Measurements from ENCODE around the gene COL18A1. TPM values are rescaled to one million over a fixed set of nuclear protein-coding genes. Genes with fewer than 3 reads are reported as not detected.

Gene COL18A1
- total RNA-seq, 1 experiment from 2014 or later: 55.9 TPM

DNA sequence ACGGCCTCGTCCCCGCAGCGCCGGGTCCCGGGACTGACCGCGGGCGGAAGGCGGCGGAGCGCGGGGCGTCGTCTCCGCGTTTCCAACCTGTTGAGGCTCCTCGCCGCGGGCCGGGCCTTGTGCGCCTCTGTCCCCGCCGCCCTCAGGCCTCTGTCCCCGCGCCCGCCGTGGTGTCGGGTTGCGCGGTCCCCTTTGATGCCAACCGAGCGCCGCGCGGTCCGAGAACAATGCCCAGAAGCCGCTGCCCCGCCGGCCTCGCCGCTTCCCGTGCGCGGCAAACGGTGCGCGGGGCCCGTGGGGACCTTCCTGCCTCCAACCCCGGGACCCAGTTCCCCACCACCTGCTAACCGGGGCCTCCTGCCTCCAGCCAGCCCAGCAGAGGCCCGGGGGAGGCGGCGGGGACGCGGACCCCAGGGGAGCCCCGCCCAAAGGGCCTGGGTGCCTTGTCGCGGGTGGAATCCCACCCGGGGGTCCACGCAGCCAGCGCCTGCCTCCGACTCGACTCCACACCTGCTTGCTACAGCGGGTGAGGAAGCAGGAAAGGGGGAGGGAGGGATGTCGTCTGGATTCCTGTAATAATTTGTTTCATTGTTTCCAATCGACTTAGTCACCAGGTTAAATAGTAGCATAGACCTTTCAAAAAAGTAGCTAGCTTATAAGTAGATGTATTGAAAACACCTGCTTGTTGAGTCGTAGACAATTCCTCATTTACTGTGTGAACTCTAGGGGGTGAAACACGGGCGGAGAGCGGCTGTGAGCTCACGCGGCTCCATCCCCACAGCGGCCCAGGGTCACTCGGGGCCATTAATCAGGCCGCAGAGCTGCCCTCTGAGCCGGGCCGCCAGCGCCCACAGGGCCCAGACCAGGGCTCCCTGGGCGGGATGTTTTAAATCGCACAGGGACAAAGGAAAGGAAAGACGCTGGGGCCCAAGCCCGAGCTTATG lies 1.1 kb downstream of the COL18A1 start:
- no peak for DNase-seq (ENCODE audit: low read depth in 1 of 2, low spot score in 2 of 2)
- H3K9me3 ChIP-seq (replicated peaks): peaks cover 12% of the 10 kb centered on the region
- no peak overlapping the region for H3K27ac ChIP-seq
- H3K4me1 ChIP-seq (replicated peaks): peaks cover 17% of the 10 kb centered on the region
- peaks cover 4% of the 10 kb centered on the region; the same call in 1 of the 2 replicates for H3K27me3 ChIP-seq (replicated peaks)
- peaks cover 7% of the 10 kb centered on the region; the same call in 1 of the 2 replicates for H3K36me3 ChIP-seq
- peak overlapping the region; percentile 58 for H3K4me3 ChIP-seq

DNA sequence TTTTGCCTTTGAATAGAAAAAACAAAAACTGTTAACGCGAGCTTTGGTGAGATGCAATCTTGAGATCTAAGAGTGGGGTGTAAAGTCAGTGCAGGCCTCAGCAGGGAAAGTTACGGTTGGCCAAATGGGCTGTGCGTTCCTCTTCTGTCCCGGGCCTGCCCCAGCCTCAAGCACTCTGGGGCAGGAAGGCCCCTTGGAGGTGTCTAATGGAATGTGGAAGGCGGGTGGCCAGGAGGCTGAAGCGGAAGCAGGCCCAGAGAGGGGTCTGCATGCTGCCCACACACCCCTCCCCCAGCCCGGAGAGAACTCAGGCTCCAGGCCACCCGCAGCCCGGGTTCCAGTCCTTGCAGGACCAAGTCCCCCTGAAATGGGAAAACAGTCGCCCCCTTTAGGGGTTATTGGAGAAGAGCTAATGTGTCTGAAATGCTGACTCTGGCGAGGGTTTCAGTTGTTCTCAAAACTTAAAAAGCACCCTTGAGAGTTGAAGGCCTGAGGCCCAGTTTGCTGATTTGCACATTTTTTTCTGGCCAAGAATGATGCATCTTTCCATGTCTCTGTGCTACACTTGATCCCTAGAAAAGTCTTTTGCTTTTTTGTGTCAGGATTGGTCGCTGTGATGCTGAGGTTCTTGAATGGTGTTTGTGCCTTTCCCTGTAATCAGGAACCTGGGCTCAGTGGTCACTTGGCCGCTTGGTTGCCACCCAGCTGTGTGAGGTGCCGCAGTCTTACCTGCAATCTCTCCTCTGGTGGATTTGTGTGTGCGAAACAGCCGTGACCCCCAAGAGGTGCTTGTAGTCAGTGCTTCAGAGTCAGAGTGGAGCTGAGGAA lies 2.0 kb downstream of the COL18A1 start:
- no peak for DNase-seq (ENCODE audit: low read depth in 1 of 2, low spot score in 2 of 2)
- Histone ChIP-seq H3K4me1 (replicated peaks) (peaks cover 17% of the 10 kb centered on the region), H3K36me3 (peaks cover 7% of the 10 kb centered on the region; the same call in 1 of the 2 replicates), H3K27ac (no peak overlapping the region), H3K4me3 (no peak overlapping the region), H3K27me3 (replicated peaks) (peaks cover 4% of the 10 kb centered on the region; the same call in 1 of the 2 replicates), H3K9me3 (replicated peaks) (peaks cover 7% of the 10 kb centered on the region)

DNA sequence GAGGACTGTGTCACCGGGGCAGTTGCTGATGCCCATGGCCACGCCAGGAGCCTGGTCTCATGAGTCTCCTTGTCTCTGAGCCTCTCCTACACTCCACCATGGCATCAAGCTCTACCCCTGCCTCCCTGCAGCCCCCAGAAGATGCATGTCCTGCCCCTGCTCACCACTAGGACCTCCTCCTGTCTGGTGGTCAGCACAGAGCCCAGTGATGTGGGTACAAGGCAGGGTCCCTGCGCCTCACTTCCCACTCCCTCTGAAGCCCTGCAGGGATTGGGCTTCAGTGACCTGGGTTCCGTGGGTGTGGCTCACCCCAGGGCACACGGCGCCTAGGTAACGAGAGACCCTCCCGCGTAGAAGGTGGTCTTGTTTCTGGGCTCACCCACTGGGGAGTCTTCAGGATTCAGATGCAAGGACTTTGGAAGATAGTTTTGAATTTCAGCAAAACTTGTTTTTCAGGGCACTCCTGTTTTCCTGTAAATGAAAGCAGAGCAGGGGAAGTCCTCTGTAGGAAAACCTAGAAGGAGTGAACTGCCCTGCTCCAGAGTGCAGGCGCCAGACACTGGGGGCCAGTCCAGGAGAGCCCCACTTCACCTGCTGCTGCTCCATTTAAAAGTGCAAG lies 2.8 kb downstream of the COL18A1 start:
- Histone ChIP-seq H3K36me3 (peaks cover 7% of the 10 kb centered on the region; the same call in 1 of the 2 replicates), H3K4me3 (no peak overlapping the region), H3K27ac (no peak overlapping the region), H3K4me1 (replicated peaks) (peaks cover 17% of the 10 kb centered on the region), H3K27me3 (replicated peaks) (peaks cover 4% of the 10 kb centered on the region; the same call in 1 of the 2 replicates), H3K9me3 (replicated peaks) (peaks cover 6% of the 10 kb centered on the region; the same call in 1 of the 2 replicates)
- DNase-seq (ENCODE audit: low read depth in 1 of 2, low spot score in 2 of 2): no peak

DNA sequence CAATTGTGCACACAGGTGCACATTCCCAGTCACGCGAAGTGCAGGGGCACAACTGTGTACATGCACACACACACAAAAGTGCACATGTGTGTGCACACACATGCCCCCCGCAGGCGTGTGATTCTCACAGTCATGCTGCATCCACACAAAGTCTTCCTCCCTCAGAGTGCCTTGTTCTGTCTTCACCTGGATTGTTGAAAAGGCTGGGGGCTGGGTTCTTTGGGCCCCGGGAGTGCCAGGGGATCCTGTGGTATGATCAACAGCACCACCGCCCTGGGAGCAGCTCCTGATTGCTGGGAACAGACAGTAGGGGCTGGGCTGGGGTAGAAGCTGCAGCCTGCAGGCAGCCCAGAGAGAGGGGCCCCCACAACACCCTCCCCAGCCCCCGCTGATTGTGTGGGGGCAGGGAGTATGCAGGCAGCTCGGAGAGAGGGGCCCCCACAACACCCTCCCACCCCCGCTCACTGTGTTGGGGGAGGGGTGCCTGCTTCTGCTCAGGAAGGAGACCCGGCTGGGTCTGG lies 3.4 kb downstream of the COL18A1 start:
- peaks cover 7% of the 10 kb centered on the region; the same call in 1 of the 2 replicates for H3K36me3 ChIP-seq
- peaks cover 4% of the 10 kb centered on the region; the same call in 1 of the 2 replicates for H3K27me3 ChIP-seq (replicated peaks)
- H3K4me3 ChIP-seq: no peak overlapping the region
- H3K27ac ChIP-seq: no peak overlapping the region
- DNase-seq (ENCODE audit: low read depth in 1 of 2, low spot score in 2 of 2): no peak
- peaks cover 6% of the 10 kb centered on the region; the same call in 1 of the 2 replicates for H3K9me3 ChIP-seq (replicated peaks)
- peaks cover 17% of the 10 kb centered on the region for H3K4me1 ChIP-seq (replicated peaks)

DNA sequence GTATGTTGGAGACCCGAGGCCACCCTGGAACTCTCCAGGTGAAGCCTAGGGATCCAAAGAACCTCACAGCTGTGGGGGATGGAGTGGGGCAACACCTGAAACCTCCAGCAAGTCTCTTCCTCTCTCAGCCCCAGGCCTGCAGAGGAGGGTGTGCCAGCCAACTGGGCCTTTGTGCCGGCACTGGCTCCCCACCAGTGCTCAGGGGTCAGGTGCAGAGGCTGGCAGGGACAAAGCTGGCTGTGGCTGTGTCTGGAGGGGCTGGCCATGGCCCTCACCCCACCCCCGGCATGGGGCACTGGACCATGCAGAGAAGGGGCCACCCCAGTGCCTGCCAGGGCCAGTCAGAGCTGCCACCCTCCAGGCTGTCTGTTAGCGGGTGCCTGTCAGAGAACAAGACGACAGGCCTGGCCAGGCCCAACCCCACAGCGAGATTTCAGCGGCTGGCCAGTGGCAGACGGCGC lies 3.9 kb downstream of the COL18A1 start:
- no peak overlapping the region for H3K4me3 ChIP-seq
- H3K27ac ChIP-seq: no peak overlapping the region
- DNase-seq (ENCODE audit: low read depth in 1 of 2, low spot score in 2 of 2): no peak
- H3K27me3 ChIP-seq (replicated peaks): peaks cover 4% of the 10 kb centered on the region; the same call in 1 of the 2 replicates
- peaks cover 17% of the 10 kb centered on the region for H3K4me1 ChIP-seq (replicated peaks)
- peaks cover 7% of the 10 kb centered on the region; the same call in 1 of the 2 replicates for H3K36me3 ChIP-seq
- H3K9me3 ChIP-seq (replicated peaks): peaks cover 6% of the 10 kb centered on the region; the same call in 1 of the 2 replicates

DNA sequence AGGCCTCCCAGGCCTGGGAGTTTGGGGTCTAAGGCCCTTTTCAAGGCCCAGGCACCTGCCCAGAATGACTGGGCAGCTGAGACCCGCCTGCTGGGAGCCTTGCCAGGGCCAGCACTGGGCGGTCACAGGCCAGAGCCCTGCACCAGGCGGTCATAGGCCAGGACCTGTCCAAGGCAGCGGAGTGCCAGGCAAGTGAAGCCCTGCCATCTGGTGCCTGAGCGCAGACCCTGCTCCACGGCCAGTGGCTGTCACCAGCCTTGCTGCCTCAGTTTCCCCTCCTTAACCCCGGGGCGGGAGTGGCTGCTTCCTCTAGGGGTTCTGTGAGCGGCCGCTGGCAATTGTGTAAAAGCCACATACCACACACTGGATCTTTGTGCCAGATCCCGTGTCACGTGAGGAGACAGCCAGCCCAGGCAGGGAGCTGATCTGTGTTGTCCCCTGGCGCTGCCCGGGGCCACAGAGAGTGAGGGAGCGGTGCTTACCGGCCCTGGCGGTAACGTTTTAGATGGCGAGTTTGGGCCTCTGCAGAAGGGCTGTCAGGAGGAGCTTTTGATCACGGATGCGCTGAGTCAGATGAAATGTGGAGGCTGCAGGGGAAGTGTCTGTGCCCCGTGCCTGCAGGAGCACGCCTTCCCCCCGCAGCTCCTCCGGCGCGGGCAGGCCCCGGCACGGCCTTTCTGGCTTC lies 4.6 kb downstream of the COL18A1 start:
- Histone ChIP-seq H3K9me3 (replicated peaks) (peaks cover 6% of the 10 kb centered on the region; the same call in 1 of the 2 replicates), H3K4me3 (no peak overlapping the region), H3K27me3 (replicated peaks) (peaks cover 4% of the 10 kb centered on the region; the same call in 1 of the 2 replicates), H3K36me3 (peaks cover 7% of the 10 kb centered on the region; the same call in 1 of the 2 replicates), H3K27ac (no peak overlapping the region), H3K4me1 (replicated peaks) (peaks cover 11% of the 10 kb centered on the region)
- no peak for DNase-seq (ENCODE audit: low read depth in 1 of 2, low spot score in 2 of 2)

DNA sequence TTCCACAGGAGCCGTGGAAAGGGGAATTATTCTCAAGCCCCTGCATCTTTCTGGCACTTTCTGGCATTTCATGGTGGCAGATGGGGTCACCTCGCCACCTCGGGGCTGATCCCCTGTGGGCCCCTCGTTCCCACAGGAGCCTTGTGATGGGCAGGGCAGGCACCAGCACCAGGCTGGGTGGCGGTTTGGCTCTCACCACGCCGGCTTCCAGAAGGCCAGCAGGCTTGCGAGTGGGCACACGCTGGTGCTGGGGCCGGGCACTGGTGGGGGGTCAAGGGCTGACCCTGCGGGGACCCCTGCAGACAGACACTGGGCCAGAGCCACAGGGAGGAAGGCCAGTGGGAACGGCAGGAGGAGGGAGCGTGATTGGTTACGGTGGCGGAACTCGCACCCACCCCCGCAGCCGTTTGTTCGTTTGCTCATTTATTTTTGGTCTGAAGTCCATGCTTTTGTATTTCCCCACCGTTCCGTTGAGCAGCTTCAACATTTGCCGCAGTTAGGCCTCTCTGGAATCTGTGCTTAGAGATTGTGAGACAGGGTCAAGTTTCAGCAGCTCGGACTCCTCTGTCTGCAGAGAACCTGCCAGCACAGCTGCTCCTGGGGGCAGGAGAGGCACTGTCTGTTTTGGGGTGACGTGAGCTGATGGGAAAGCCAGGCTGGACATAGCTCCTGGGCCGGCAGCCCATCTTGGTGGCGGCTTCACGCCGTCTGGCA lies 5.3 kb downstream of the COL18A1 start:
- Histone ChIP-seq H3K4me3 (no peak overlapping the region), H3K4me1 (replicated peaks) (peaks cover 9% of the 10 kb centered on the region), H3K36me3 (peaks cover 7% of the 10 kb centered on the region; the same call in 1 of the 2 replicates), H3K9me3 (replicated peaks) (peaks cover 6% of the 10 kb centered on the region; the same call in 1 of the 2 replicates), H3K27me3 (replicated peaks) (peaks cover 4% of the 10 kb centered on the region; the same call in 1 of the 2 replicates), H3K27ac (no peak overlapping the region)
- DNase-seq (ENCODE audit: low read depth in 1 of 2, low spot score in 2 of 2): no peak

DNA sequence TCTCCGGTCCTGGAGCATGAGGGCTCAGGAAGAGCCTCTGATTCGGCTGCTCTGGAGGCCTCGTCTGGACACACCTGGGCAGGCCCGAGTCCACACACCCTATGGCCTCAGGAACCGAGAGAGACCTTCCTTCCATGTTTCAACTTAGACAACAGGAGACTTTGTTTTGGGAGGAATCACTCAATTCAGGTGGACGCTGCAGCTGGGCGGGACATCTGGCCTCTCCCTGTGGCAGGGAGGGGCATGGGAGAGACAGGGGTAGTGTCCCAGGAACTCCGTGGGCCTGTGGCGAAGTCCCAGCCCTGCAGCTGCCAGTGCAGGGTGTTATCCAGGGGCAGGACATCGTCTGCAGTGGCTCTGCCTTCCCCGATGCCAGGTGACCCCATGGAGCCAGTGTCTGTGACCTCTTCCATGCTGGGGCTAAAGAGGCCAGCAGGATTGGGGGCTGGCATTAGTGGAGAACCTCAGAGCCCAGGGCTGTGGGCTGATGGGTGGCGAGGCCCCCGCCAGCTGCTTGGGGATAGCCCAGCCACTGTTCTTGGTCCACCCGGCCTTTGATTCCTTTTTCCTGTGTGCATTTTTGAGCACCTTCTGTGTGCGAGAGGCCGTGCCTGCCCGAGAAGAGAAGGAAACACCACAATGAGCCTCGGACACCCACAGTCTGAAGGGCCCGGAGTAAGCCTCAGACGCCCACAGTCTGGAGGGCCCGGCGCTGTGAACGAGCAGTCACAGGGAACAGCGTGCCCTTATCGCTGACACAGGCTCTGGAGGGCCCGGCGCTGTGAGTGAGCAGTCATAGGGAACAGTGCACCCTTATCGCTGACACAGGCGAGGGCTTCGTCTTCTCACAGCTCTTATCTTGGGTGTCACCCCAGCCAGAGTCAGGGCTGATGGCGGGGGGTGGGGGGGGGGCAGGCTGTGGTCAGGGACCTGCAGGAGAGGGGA lies 6.2 kb downstream of the COL18A1 start:
- Histone ChIP-seq H3K27me3 (replicated peaks) (no peaks in the 10 kb centered on the region), H3K36me3 (peaks cover 7% of the 10 kb centered on the region; the same call in 1 of the 2 replicates), H3K4me1 (replicated peaks) (peaks cover under 1% of the 10 kb centered on the region; the same call in 1 of the 2 replicates), H3K27ac (no peak overlapping the region), H3K9me3 (replicated peaks) (no peaks in the 10 kb centered on the region), H3K4me3 (no peak overlapping the region)
- no peak for DNase-seq (ENCODE audit: low read depth in 1 of 2, low spot score in 2 of 2)

DNA sequence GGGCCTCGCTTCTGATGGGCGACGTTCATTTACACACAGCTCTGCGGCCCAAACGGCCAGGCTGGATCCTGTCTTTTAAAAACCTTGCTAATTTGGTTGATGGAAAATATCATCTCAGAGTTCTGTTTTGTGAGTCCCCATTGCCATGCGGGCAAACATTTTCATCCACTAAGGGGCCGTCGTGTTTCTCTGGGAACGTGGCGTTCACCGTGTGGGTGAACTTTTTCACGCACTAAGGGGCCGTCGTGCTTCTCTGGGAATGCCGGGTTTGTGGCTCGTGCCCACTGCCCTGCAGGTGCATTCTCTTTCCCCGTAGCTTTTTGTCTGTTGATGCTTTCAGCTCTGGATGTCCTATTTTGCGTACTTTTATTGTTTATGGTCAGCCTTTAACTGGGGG lies 6.8 kb downstream of the COL18A1 start:
- H3K36me3 ChIP-seq: peaks cover 7% of the 10 kb centered on the region; the same call in 1 of the 2 replicates
- H3K4me1 ChIP-seq (replicated peaks): no peaks in the 10 kb centered on the region

DNA sequence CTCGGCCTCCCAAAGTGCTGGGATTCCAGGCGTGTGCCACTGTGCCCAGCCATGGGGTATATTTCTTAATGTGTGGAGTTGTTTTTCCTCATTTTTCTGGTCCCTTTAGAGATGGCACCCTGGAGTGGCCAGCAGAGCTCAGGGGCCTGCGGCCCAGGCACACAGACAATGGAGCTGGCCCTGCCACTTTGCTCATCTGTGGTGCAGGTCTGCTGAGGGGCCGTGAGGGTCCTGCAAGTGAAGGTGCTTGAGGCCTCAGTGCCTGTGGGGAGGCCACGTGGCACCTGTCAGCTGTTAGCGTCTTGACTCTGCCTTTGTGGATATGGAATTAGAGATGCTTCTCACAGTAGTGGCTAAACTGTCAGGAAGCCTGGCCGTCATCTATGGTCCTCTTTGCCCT lies 7.5 kb downstream of the COL18A1 start:
- Histone ChIP-seq H3K36me3 (peaks cover 4% of the 10 kb centered on the region; the same call in 1 of the 2 replicates), H3K4me1 (replicated peaks) (no peaks in the 10 kb centered on the region), H3K4me3 (no peak overlapping the region), H3K9me3 (replicated peaks) (no peaks in the 10 kb centered on the region), H3K27ac (no peak overlapping the region), H3K27me3 (replicated peaks) (no peaks in the 10 kb centered on the region)
- DNase-seq (ENCODE audit: low read depth in 1 of 2, low spot score in 2 of 2): no peak

More for the DNA sequence above, 6.8 kb downstream of the COL18A1 start:
- Histone ChIP-seq H3K27me3 (replicated peaks) (no peaks in the 10 kb centered on the region), H3K9me3 (replicated peaks) (no peaks in the 10 kb centered on the region), H3K27ac (no peak overlapping the region), H3K4me3 (no peak overlapping the region)
- DNase-seq (ENCODE audit: low read depth in 1 of 2, low spot score in 2 of 2): no peak

DNA sequence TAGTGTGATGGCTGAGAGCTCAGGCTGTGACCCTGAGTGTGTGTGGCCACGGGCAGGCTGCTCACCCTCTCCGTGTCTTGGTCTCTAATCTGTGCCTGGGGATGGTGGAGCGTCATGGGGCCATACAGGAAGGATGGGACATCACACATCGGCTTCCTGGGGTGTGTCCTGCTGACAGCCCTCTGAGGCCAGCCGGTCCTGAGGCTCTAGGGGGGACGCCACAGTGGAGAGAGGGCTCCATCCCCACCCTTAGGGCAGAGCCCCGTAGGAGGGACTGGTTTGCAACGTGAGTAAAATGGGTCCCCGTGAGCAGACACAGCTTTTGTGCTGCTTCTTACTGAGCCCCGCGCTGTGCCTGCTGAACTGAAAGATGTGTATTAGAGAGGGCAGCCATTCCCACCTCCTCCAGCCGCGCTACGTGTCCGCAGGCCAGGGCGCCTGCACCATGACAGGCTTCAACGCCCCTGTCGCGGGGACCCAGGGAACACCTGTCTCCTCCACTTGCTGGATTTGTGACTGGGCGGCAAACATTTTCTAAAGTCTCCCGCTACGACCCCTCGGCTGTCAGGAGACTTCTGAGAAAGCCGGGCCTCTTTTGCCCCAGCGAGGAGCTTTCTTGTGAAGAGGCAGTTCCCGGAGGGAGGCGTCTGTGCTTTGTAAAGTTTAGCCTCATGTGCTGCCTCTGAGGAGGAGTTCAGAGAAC lies 8.1 kb downstream of the COL18A1 start:
- H3K36me3 ChIP-seq: no peaks in the 10 kb centered on the region
- no peak for DNase-seq (ENCODE audit: low read depth in 1 of 2, low spot score in 2 of 2)

More for the DNA sequence above, 8.1 kb downstream of the COL18A1 start:
- no peak overlapping the region for H3K27ac ChIP-seq
- H3K9me3 ChIP-seq (replicated peaks): no peaks in the 10 kb centered on the region
- no peaks in the 10 kb centered on the region for H3K4me1 ChIP-seq (replicated peaks)
- H3K4me3 ChIP-seq: no peak overlapping the region
- no peaks in the 10 kb centered on the region for H3K27me3 ChIP-seq (replicated peaks)
